BJ (cell line): ENCODE results near the gene LARGE2. TPM values are rescaled to one million over a fixed set of nuclear protein-coding genes. Genes with fewer than 3 reads are reported as not detected.

Experiments
- CTCF ChIA-PET: fragments of 350-600 bp; formaldehyde crosslinking; extraction: SDS; loops from one replicate; lab custom pipeline; 2021; ENCODE audit warnings: antibody characterized with exemption, inconsistent platforms; lab: Yijun Ruan, JAX
- POLR2A ChIA-PET: fragments of 300-600 bp; sonication (Branson Sonifier 250); formaldehyde crosslinking; extraction: SDS; loops from one replicate; lab custom pipeline; 2021; ENCODE audit warnings: antibody characterized with exemption; lab: Charles Lee
- DNase-seq: peaks from one replicate; pipeline ENCODE4 v3.0.0-alpha.2; 2011; ENCODE audit warnings: low read depth
- H3K27me3 ChIP-seq: 2 replicates; pipeline ENCODE4 v1.6.0; 2011; ENCODE audit warnings: low read length; ENCODE audit not compliant: control insufficient read depth, insufficient read depth
- H3K36me3 ChIP-seq: 2 replicates; pipeline ENCODE4 v1.5.1; 2011; ENCODE audit warnings: low read length; ENCODE audit not compliant: control insufficient read depth, insufficient read depth
- H3K4me3 ChIP-seq: 2 replicates; pipeline ENCODE4 v1.5.1; 2011; ENCODE audit warnings: low read depth, mild to moderate bottlenecking, control low read depth, low read length
- polyA plus RNA-seq: library from polyadenylated mRNA; depleted of rRNA; stranded (reverse); fragments of >200 nt; gene quantifications from 2 replicates; pipeline ENCODE4 v1.2.3, GENCODE V29; 2011
- TF ChIP-seq, protein P1 (sequence below): IDR thresholded peaks from 2 replicates; pipeline ENCODE4 v1.5.1; 2011; ENCODE audit warnings: low read depth, mild to moderate bottlenecking, control low read depth, inconsistent platforms, low read length, moderate library complexity; ENCODE audit not compliant: insufficient read depth

LARGE2 gene
- polyA plus RNA-seq, 1 experiment: 0.05 TPM

DNA sequence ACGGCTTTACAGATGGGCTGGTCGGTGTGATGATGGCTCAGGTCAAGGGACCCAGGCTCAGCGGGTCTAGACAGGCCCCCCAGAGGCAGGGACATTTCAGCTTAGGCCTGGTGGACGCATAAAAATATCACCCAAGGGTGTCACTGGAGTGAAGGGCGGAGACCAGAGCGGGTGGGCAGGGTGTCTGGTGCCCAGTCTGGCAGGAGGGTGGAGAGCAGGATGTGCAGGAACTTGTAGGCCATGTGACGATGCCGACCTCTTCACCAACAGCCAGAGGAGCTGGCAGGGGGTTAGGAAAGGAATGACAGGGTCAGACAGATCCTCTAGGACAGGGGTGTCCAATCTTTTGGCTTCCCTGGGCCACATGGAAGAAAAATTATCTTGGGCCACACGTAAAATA, 32.5 kb upstream of the LARGE2 start:
- ChIA-PET POLR2A (no interaction called here), CTCF (interaction anchor here (3.9 kb wide), 1 partner anchor 17 kb away, joined by 11 read pairs; no protein-coding TSS in a partner anchor)
- no peak for DNase-seq
- Histone ChIP-seq H3K4me3 (no peak overlapping the region), H3K27me3 (peaks cover 3% of the 10 kb centered on the region; the same call in 1 of the 2 replicates), H3K36me3 (no peaks in the 10 kb centered on the region)
- TF ChIP-seq, protein P1, sequence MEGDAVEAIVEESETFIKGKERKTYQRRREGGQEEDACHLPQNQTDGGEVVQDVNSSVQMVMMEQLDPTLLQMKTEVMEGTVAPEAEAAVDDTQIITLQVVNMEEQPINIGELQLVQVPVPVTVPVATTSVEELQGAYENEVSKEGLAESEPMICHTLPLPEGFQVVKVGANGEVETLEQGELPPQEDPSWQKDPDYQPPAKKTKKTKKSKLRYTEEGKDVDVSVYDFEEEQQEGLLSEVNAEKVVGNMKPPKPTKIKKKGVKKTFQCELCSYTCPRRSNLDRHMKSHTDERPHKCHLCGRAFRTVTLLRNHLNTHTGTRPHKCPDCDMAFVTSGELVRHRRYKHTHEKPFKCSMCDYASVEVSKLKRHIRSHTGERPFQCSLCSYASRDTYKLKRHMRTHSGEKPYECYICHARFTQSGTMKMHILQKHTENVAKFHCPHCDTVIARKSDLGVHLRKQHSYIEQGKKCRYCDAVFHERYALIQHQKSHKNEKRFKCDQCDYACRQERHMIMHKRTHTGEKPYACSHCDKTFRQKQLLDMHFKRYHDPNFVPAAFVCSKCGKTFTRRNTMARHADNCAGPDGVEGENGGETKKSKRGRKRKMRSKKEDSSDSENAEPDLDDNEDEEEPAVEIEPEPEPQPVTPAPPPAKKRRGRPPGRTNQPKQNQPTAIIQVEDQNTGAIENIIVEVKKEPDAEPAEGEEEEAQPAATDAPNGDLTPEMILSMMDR: no peak

DNA sequence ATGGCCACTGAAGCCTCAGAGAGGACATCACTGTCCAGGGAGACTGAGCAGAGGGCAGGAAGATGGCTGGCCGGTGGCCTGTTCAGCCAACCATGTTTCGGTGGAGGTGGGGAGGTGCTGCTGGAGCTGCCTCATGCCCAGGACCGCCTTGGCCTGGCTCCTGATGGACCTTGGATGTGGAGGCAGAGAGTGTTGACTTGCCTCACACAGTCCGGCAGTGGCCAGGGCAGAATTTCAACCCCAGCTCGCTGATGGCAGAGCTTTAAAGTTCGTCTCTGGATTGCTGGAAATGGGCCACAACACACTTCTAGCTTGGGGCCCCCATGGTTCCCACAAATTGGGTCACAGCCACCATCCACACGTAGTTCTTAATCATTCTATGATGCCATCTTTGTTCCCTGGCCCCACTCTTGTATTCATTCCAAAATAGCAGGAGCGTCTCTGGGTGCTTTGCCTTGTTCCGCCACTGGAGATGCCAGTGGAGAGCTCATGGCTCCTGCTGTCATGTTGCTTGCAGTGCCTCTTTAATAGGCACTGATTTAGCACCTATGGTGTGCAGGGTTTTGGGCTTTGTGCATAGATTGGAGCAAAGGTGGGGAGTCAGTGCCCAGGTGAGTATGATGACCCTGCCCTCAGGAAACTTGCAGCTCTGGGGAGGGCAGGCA, 31.4 kb upstream of the LARGE2 start:
- ChIA-PET CTCF (interaction anchor here (1.4 kb wide), 1 partner anchor 18 kb away, joined by 3 read pairs; no protein-coding TSS in a partner anchor), POLR2A (no interaction called here)
- Histone ChIP-seq H3K27me3 (peaks cover 3% of the 10 kb centered on the region), H3K4me3 (no peak overlapping the region), H3K36me3 (no peaks in the 10 kb centered on the region)
- TF ChIP-seq, protein P1: no peak
- DNase-seq: no peak

DNA sequence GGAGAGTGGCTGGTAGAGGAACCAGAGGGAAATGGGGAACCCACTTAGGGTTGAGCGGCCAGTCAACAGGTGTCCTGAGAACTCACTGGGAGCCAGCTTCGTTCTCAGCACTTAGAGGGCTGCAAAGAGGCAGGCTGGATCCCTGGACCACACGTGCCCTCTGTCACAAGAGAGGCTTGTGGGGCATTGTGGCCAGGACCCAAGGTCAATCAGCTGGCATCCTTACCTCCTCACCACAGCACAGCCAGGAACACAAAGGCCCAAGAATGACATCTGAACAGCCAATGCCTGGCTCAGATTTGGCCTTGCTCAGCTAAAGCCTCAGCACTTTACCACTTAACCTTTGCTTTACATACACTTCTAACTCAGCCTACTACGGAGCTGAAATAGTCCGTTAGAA, 29.6 kb upstream of the LARGE2 start:
- no peak for DNase-seq
- peaks cover 3% of the 10 kb centered on the region for H3K27me3 ChIP-seq
- CTCF ChIA-PET: no interaction called here
- no peaks in the 10 kb centered on the region for H3K36me3 ChIP-seq
- TF ChIP-seq, protein P1: no peak
- no peak overlapping the region for H3K4me3 ChIP-seq
- POLR2A ChIA-PET: no interaction called here

DNA sequence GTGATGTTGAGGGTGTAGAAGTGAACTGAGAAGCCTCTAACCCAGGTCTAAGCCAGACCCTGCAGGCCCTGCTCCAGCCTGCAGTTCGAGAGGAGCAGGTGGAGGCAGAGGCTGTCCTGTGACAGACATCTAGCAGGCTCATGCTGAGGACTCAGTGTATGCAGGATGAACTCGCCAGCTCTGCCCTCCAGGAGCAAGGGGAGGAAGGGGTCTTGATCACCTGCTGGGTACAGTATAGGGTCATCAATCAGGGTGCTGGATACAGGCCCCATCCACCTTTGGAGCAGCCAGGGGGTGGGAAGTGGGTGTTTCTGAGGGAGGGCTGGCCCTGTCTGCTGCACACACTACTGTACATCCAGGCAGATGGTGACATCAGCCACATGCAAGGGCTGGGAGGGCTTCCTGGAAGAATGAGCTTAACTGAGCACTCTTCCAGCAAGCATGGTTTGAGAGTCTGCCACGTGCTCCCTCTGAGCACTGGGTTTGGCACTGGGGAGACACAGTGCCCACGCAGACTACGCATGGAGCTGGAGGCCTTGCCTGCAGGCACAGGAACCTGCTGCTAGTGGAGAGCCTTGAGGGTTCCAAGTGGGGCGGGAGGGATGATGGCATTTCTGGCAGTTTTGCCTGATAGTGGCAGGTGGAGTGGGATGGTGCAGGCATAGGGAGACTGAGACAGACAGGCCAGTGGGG, 27.8 kb upstream of the LARGE2 start:
- POLR2A ChIA-PET: no interaction called here
- H3K4me3 ChIP-seq: no peak overlapping the region
- TF ChIP-seq, protein P1: no peak
- no peaks in the 10 kb centered on the region for H3K36me3 ChIP-seq
- peaks cover 3% of the 10 kb centered on the region for H3K27me3 ChIP-seq
- CTCF ChIA-PET: no interaction called here
- no peak for DNase-seq

DNA sequence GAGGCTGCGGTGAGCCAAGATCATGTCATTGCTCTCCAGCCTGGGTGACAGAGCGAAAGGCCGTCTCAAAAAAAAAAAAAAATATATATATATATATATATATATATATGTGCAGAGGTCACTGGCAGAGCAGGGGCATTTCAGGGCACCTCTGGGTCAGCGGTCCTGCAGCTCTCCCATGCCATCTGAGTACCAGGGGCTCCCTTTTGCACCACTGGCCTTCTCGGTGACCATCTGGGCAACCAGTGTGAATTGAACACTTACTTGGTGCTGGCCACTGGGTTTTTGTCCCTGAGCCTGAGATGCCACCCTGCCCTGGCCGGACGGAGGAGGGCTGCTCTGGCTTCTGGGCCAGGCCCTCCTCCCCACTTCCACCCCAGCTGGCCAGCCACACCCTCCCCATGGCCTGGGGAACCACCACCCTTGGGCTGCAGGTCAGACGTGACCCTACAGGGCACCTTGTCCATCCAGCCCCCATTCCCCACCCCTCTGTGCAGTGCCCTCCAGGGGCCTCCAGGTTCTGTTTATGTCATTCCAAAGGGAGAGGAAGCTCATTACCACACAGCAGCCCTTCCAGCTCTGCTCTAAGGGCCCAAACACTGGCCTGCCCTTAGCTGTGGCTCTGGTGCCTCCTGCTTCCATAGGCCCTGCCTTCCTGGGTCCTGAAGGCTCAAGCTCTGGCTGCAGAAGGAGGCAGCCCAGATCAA, 26.8 kb upstream of the LARGE2 start:
- POLR2A ChIA-PET: no interaction called here
- DNase-seq: no peak
- TF ChIP-seq, protein P1: no peak
- CTCF ChIA-PET: interaction anchor here (0.9 kb wide), 1 partner anchor 24 kb away, joined by 4 read pairs; no protein-coding TSS in a partner anchor
- Histone ChIP-seq H3K36me3 (no peaks in the 10 kb centered on the region), H3K4me3 (no peak overlapping the region), H3K27me3 (peaks cover 3% of the 10 kb centered on the region)
